ENCODE measurements around the gene DEGS2.

The DEGS2 gene

GRCh38 chr14:100165376-100165775 is 5.9 kb upstream of the DEGS2 start:
- H4K20me1 ChIP-seq (ENCODE audit: insufficient read depth, low read length, poor library complexity, severe bottlenecking): no peaks in the 10 kb centered on the region
- no peak overlapping the region for H2AFZ ChIP-seq (ENCODE audit: low read length)
- no peaks in the 10 kb centered on the region for H3K4me1 ChIP-seq (ENCODE audit: insufficient read depth, low read length, poor library complexity, severe bottlenecking)
- TF ChIP-seq EZH2phosphoT487 (IDR thresholded peaks at IDR 0.05; ENCODE audit: borderline replicate concordance): no peak
- TF ChIP-seq CTCF (conservative IDR thresholded peaks at IDR 0.05; ENCODE audit: low read length): no peak
- H3K9me3 ChIP-seq (ENCODE audit: insufficient read depth, low read depth, low read length): no peaks in the 10 kb centered on the region
- no peaks in the 10 kb centered on the region for H3K9me2 ChIP-seq (replicated peaks; ENCODE audit: low read depth, low read length)
- no peaks in the 10 kb centered on the region for H3K36me3 ChIP-seq (ENCODE audit: insufficient read depth, low read length)
- H3K27me3 ChIP-seq (ENCODE audit: insufficient read depth, low read length, poor library complexity, severe bottlenecking): no peaks in the 10 kb centered on the region
- no peak overlapping the region for H3K9ac ChIP-seq (ENCODE audit: low read depth, low read length, poor library complexity, severe bottlenecking)
- peaks cover 2% of the 10 kb centered on the region; the same call in 1 of the 2 replicates for H3F3A ChIP-seq (ENCODE audit: low read depth)
- no peaks in the 10 kb centered on the region for H3K79me2 ChIP-seq (ENCODE audit: insufficient read depth, low read length)
- H3K4me2 ChIP-seq (ENCODE audit: low read depth, low read length, poor library complexity, severe bottlenecking): no peak overlapping the region
- no peak overlapping the region for H3K4me3 ChIP-seq (ENCODE audit: low read length, poor library complexity, severe bottlenecking)

- no peaks in the 10 kb centered on the region for H3K4me1 ChIP-seq (ENCODE audit: insufficient read depth, low read length, poor library complexity, severe bottlenecking)
- no peaks in the 10 kb centered on the region for H3K9me3 ChIP-seq (ENCODE audit: insufficient read depth, low read depth, low read length)
- H3K27me3 ChIP-seq (ENCODE audit: insufficient read depth, low read length, poor library complexity, severe bottlenecking): no peaks in the 10 kb centered on the region
- no peak overlapping the region for H3K4me2 ChIP-seq (ENCODE audit: low read depth, low read length, poor library complexity, severe bottlenecking)
- H3K9ac ChIP-seq (ENCODE audit: low read depth, low read length, poor library complexity, severe bottlenecking): no peak overlapping the region
- no peak overlapping the region for H3K4me3 ChIP-seq (ENCODE audit: low read length, poor library complexity, severe bottlenecking)
- H3K9me2 ChIP-seq (replicated peaks; ENCODE audit: low read depth, low read length): no peaks in the 10 kb centered on the region
- H2AFZ ChIP-seq (ENCODE audit: low read length): no peak overlapping the region
- H3F3A ChIP-seq (ENCODE audit: low read depth): peaks cover 2% of the 10 kb centered on the region; the same call in 1 of the 2 replicates
- H3K36me3 ChIP-seq (ENCODE audit: insufficient read depth, low read length): no peaks in the 10 kb centered on the region
- no peaks in the 10 kb centered on the region for H4K20me1 ChIP-seq (ENCODE audit: insufficient read depth, low read length, poor library complexity, severe bottlenecking)
- TF ChIP-seq CTCF (conservative IDR thresholded peaks at IDR 0.05; ENCODE audit: low read length): no peak
- TF ChIP-seq EZH2phosphoT487 (IDR thresholded peaks at IDR 0.05; ENCODE audit: borderline replicate concordance): no peak
- H3K79me2 ChIP-seq (ENCODE audit: insufficient read depth, low read length): no peaks in the 10 kb centered on the region
These were observed 1.1 kb upstream of the DEGS2 start for GRCh38 chr14:100160534-100160916.

DNA sequence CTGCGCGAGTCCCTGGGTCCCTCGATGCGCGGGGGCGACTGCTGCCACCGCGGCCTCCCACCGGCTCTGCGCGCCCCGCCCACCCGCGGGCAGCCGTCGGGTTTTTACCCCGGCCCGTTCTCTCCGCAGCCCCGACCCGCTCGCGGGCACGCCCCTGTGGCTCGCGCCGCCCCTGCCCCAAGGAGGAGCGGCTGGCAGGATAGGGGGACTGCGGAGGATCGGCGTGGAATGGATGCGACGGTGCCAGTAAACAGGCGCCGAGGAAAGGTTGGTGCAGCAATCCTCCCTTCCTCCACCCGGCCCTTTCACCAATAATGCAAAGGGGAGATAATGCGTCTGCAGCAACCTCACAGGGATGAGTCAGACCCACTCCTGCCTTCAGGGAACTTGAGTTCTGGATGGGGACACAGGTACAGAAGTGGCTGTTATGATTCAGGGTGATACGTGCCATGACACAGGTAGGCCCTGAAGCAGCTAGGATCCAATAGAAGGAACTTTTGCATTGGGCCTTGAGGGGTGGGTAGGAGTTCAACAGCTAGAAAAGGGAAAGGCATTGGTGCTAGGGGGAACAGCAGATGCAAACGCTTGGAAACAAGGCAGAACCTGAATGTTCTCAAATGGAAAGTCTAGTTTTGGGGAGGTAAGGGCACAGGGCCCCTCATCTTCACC is 554 bp upstream of the DEGS2 start:
- Histone ChIP-seq H3K9me3 (ENCODE audit: insufficient read depth, low read depth, low read length) (no peaks in the 10 kb centered on the region), H3K4me3 (ENCODE audit: low read length, poor library complexity, severe bottlenecking) (no peak overlapping the region), H3K9me2 (replicated peaks; ENCODE audit: low read depth, low read length) (no peaks in the 10 kb centered on the region), H3F3A (ENCODE audit: low read depth) (peaks cover 2% of the 10 kb centered on the region; the same call in 1 of the 2 replicates), H3K79me2 (ENCODE audit: insufficient read depth, low read length) (no peaks in the 10 kb centered on the region), H4K20me1 (ENCODE audit: insufficient read depth, low read length, poor library complexity, severe bottlenecking) (no peaks in the 10 kb centered on the region), H3K4me1 (ENCODE audit: insufficient read depth, low read length, poor library complexity, severe bottlenecking) (no peaks in the 10 kb centered on the region), H3K27me3 (ENCODE audit: insufficient read depth, low read length, poor library complexity, severe bottlenecking) (no peaks in the 10 kb centered on the region), H2AFZ (ENCODE audit: low read length) (no peak overlapping the region), H3K36me3 (ENCODE audit: insufficient read depth, low read length) (no peaks in the 10 kb centered on the region), H3K9ac (ENCODE audit: low read depth, low read length, poor library complexity, severe bottlenecking) (no peak overlapping the region), H3K4me2 (ENCODE audit: low read depth, low read length, poor library complexity, severe bottlenecking) (no peak overlapping the region)
- TF ChIP-seq CTCF (conservative IDR thresholded peaks at IDR 0.05; ENCODE audit: low read length) (no peak), EZH2phosphoT487 (IDR thresholded peaks at IDR 0.05; ENCODE audit: borderline replicate concordance) (no peak)
